SHP77 (cell line): ENCODE data around the gene PRICKLE3.

Experiments
- DNase-seq, 2 experiments: peaks; one replicate each; lab custom pipeline; 2025; lab: John Stamatoyannopoulos, UW

Gene PRICKLE3

DNA sequence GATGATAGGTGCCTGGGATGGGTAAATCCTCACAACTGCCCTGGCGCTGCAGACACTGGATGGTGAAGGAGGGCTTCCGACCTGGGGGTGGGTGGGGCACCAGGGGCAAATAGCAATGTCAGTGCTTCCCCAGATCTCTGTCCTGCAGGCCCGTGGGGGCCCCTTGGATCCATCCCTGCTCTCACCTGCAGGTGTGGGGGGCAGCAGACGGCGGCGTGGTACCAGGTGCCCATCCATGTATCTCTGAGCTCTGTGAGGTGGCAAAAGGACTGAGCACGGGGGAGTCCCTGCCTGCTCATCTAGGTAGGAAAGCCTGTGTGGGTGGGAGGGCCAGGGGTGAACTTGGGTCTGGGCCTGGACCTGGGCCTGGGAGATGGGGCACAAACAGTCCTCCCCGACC, 20.4 kb upstream of the PRICKLE3 start:
- DNase-seq, result no peak

- no peak for DNase-seq
Measured at GRCh38 chrX:49205443-49205842, 19.3 kb upstream of the PRICKLE3 start.

- DNase-seq, result no peak
Measured at GRCh38 chrX:49204709-49205108, 18.5 kb upstream of the PRICKLE3 start.

- DNase-seq, result no peak
Measured at GRCh38 chrX:49204017-49204416, 17.8 kb upstream of the PRICKLE3 start.

DNA sequence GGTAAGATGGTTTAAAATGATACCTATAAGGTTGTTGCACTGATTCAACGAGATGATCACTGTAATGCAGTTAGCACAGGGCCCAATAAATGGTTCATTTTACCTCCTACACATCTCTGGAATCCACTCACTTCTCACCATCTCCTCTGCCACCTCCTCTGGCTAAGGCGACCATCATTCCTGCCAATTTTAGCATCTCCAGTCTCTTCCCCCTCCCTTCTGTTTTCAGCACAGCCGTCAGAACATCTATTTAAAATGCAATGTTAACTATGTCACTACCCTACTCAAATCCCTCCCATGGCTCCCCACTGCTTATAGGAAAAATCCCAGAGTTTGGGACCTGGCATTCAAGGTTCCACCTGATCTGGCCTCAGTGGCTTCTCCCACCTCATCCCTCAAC, 17.4 kb upstream of the PRICKLE3 start:
- DNase-seq, result no peak

GRCh38 chrX:49202022-49202421, 15.8 kb upstream of the PRICKLE3 start:
- no peak for DNase-seq

GRCh38 chrX:49199906-49200771, 14.0 kb upstream of the PRICKLE3 start, which contains the start of gene SYP:
Gene SYP (minus strand): TSS chrX:49200193. CDS start chrX:49200186, 7 bp downstream.
- peak; percentile 56 to 69 for DNase-seq

GRCh38 chrX:49199315-49199595, 13.1 kb upstream of the PRICKLE3 start:
- DNase-seq, result no peak

GRCh38 chrX:49198540-49199314, 12.6 kb upstream of the PRICKLE3 start:
- no peak for DNase-seq

DNA sequence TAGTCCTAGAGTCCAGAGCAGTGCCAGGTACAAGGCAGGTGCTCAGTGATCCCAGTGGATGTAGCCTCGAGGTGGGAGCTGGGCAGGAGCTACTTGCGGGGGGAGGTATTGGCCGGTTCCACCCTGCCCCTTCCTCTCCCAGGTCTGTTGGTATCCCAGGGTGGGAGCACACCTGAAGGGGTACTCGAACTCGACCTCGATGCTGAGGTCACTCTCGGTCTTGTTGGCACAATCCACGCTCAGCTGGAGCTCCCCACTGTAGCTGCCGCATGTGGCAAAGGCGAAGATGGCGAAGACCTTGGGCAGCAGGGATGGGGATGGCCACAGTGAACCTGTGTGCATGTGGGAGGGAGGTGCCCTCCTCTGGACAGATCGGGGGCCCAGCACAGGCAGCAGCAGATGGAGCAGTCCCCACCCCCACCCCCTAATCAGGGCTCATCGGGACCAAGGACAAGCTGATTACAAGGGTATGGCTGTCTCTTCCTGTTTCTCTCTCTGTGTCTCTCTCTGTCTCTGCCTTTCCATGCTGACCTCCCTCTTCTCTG, 11.4 kb upstream of the PRICKLE3 start:
- no peak for DNase-seq

DNA sequence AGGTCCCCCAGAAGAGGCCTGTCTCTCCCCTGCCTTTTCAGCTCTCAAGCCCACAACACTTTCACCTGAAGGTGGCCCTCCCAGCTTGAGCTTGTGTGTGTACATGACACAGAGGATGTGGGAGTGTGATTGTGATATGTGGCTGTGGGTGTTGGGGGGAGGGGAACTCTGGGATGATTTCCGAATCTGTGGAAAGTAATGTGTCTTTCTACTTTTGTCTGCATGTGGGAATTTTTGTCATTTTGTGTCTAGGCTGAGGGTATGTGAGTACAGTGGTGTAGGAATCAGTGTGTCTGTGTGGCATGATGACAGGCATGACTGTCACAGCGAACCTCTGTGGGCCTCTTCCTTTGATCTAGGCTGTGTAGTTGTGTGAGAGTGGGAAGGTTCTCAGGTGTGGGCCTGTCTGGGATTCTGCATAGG, 7.4 kb upstream of the PRICKLE3 start:
- no peak for DNase-seq

DNA sequence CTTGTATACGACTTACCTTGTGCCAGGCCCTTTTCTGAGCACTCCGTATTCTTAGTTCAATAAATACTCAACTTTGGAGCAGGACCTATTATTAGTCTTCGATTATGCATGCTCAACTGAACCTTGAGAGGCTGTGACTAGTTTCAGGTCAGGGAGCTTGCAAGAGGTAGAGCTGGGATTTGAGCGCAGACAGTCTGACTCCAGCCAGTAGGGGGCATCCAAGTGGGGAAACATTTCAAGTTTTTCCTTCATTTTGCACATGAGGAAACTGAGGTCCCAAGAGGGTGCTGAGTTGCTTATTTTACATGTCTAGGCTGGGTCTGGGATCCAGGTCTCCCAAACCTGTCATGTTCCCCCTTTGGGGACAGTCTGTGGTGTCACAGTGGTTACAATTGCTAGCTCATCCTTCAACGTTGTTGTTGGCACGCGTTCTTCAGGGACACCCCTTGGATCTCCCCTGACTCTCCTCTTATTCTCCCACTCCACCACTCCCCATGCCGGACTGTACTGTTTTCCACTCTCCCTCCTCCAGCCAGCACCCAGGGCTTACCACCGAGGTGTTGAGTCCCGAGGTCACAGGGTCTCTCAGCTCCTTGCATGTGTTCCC, 6.7 kb upstream of the PRICKLE3 start:
- peak in 1 of 2 experiments; percentile 15 for DNase-seq

DNA sequence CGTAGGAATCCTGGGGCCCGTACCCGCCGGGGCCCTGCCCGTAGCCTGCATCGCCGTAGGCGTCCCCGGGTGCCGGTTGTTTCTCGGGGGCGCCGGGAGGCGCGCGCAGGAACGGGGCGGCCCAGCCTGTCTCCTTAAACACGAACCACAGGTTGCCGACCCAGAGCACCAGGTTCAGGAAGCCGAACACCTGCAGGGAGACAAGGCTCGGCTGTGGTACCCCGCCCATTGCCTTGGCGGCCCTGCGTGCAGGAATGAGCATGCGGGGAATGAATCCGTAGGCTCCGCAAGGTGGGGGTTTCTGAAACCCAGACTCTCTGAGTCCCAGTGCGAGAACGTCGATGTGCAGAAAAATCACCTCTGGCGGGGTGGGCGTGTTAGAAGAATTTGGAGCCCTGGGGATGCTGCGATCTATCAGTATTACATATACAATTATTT, 5.4 kb upstream of the PRICKLE3 start:
- DNase-seq, result peak in 1 of 2 experiments; percentile 26

DNA sequence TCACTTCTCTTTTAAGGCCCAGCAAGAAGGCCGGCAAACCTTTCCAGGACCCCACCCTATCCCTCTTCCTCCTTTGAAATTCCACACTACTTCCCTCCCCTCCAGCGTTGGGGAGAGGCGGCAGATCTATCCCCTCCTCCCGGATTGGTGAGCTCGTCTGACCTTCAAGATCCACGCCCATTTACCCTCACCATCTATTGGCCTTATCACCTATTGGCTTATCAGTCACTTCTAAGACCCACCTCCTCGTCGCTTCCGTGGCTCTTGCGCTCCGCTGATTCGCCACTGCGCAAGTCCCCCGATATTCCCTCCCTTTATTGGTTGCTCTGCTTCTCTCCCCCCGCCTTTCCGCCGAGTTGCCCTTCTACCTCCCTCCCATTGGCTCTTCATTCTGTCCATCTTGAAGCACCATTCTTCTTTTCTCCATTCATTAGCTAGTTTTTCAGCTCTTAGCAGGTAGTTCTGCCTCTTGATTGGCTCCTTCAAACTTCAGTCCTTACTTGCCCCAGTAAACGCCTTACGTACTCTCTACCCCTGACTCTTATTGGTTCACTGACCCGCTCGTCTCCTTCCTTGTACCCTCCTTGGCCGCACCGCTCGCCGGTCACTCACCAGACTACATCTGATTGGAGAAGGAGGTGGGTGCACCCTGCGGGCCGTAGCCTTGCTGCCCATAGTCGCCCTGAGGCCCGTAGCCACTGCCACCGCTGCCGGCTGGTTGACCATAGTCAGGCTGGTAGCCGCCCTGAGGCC, 4.8 kb upstream of the PRICKLE3 start:
- DNase-seq, result peak; percentile 96 to 98

GRCh38 chrX:49189606-49190005, 3.4 kb upstream of the PRICKLE3 start:
- no peak for DNase-seq

DNA sequence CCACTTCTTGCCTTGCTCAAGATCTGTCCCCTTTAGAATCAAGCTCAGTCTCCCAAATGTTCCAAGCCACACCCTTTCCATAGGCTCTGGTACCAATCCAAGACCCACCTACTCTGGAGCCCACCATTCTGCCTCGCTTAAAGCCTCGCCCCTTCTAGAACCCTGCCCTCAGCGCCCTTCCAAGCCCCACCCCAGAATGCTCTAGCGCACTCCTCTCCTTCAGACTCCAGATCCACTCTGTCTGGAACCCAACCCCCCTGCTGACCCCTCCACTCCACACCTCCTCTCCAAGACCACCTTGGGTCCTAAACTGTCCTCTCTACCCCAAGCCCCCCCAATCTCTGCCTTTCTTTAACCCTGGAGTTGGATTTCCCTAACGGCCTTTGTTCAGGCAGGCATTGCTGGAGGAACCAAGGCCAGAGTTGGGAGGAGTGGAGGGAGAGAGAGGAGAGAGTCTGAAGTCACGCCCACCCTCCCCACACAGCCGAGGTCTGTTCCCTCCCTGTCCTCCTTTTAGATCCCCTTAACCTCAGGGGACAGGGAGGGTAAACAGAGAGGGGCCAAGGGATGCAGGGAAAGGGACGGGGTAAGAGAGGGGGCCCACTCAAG, 2.4 kb upstream of the PRICKLE3 start:
- DNase-seq, result no peak

DNA sequence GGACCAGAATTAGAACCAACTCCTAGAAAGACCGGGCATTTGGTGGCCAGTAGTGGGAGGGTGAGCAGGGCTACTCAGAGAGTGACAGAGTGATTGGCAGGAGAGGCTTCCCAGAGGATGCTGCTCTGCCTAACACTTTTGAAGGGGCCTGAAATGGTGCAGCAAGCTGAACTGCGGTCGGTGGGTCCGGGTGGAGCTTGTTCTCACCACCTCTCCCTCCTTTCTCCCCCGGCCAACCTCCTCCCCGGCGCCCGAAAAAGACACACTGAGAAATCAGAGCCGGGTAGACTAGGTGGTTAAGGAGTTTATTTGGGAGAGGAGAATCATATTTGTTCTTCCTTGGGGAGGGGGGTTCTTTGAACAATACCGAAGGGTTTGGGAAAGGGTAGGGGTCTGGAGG, 1.4 kb upstream of the PRICKLE3 start:
- DNase-seq, result no peak

DNA sequence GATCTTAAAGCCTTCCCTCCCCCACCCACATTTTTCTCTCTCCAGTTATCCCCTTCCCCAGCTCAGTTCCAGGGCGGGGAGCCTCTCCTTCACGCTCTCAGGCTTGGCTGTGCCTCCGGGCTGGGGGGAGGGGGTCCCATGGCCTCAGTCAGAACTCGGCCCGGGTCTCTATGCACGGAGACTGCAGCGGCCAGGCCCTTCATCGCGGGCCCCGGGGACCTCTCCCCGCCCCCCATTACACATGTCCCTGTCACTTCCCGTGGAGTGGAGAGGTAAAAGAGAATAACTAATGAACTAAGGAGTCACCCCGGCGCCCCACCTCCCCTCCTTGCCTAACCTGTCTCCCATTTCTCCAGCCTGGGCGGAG, 838 bp upstream of the PRICKLE3 start:
- no peak for DNase-seq

GRCh38 chrX:49184294-49185281, 1.6 kb downstream of the PRICKLE3 start:
- peak; percentile 69 to 73 for DNase-seq

- no peak for DNase-seq
Measured at GRCh38 chrX:49183701-49184281, 2.4 kb downstream of the PRICKLE3 start.
